ENCODE measurements around the gene L2HGDH. TPM values are rescaled to one million over a fixed set of nuclear protein-coding genes. Genes with fewer than 3 reads are reported as not detected.

The L2HGDH gene
- total RNA-seq, 3 donors from 2014 or later (not counting 1 experiment from before 2014, with no cell fraction given) = 4.2 to 5.6 (median 5.4) TPM

DNA sequence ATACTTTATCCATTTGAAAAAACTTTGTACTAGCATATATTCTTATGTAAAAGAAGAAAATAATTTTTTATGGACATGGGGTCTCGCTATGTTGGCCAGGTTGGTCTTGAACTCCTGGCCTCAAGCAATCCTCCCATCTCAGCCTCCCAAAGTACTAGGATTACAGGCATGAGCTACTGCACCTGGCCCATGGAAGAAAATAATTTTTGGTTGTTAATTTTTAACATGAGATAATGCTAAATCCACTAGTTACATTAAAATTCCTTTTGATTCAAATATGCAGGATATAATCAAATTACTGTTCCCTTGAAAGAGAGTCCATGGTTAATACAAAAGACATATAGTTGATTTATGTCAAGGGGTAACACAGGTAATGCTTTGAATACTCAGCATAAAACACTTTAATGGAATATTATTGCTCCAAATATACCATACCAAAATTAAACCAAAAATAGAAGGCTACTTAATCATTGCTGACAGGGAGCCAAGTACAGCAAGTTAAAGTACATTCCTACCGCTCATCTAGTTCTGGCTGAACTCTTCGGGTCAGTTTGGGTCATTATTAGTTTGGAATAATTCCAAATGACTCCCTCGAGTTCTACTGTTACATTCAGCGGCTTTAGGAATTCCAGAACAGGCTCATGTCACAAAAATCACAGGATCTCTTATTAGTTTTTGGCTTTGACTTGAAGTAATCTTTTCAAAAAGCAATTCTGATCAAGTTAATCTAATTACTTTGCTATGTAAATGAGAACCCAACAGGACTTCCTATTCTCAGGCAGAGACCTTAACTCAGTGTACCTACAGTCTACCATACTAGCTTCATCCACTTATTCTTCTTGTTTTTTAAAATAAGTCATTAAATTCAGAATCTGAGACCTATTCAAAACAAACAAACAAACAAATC, 86.7 kb downstream of the L2HGDH start:
- 94% methylated on average over 4 of the region's 5 CpGs for WGBS (ENCODE audit: insufficient coverage)
- no peak for DNase-seq
- H3K27ac ChIP-seq (ENCODE audit: low read length) = no peak overlapping the region
- no peaks in the 10 kb centered on the region for H3K9me3 ChIP-seq (ENCODE audit: control insufficient read depth, insufficient read depth, low read length)
- Mint-ChIP-seq H3K4me1 (peaks cover 63% of the 10 kb centered on the region in 2 donors), H3K4me3 (peak overlapping the region; percentile 50), H3K9me3 (no peaks in the 10 kb centered on the region), H3K27ac (peak overlapping the region; percentile 74 to 75), H3K27me3 (ENCODE audit: low read depth in 2 of 2) (no peaks in the 10 kb centered on the region), H3K36me3 (no peaks in the 10 kb centered on the region)
- TF ChIP-seq, protein P1, sequence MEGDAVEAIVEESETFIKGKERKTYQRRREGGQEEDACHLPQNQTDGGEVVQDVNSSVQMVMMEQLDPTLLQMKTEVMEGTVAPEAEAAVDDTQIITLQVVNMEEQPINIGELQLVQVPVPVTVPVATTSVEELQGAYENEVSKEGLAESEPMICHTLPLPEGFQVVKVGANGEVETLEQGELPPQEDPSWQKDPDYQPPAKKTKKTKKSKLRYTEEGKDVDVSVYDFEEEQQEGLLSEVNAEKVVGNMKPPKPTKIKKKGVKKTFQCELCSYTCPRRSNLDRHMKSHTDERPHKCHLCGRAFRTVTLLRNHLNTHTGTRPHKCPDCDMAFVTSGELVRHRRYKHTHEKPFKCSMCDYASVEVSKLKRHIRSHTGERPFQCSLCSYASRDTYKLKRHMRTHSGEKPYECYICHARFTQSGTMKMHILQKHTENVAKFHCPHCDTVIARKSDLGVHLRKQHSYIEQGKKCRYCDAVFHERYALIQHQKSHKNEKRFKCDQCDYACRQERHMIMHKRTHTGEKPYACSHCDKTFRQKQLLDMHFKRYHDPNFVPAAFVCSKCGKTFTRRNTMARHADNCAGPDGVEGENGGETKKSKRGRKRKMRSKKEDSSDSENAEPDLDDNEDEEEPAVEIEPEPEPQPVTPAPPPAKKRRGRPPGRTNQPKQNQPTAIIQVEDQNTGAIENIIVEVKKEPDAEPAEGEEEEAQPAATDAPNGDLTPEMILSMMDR (IDR thresholded peaks at IDR 0.05) = no peak
- H3K27me3 ChIP-seq (ENCODE audit: control insufficient read depth, insufficient read depth, low read length) = no peaks in the 10 kb centered on the region
- intact Hi-C loops (cut with micrococcal nuclease) = loop anchor here (10.0 kb wide), 1 partner anchor 591 kb away; the partner anchor contains the start of gene DNAAF2
- H3K4me3 ChIP-seq (ENCODE audit: low read length) = no peak overlapping the region
- H3K4me1 ChIP-seq (ENCODE audit: control insufficient read depth, insufficient read depth, low read length) = peaks cover 17% of the 10 kb centered on the region
- no peaks in the 10 kb centered on the region for H3K36me3 ChIP-seq (ENCODE audit: control insufficient read depth, insufficient read depth, low read length)
- ATAC-seq = no peak

DNA sequence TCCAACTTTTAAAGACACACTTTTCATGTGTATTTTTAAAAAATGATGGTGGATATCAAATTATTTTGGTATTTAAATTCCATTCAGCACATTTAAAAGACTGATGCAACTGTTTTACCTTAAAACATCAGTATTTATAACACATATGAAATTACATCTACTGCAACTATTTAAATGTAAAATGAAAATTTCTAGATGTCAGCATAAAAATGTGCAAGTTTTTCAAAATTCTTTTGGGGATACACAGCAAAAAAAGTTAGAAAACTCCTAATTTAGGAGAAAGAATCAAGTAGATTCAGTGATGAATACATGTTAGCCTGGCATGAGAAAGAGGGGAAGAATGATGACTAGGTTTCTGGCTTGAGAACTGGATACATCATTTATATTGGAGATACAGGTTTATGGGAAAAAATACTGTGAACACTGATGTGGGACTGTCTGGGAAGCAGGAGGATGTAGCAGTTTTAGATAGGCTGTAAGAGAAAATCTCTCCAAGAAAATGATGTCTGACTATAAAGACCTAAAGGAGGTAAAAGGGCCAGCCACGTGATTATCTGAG, 89.9 kb downstream of the L2HGDH start:
- peaks cover 51 to 53% of the 10 kb centered on the region in 2 donors for H3K4me1 Mint-ChIP-seq
- H3K27me3 Mint-ChIP-seq (ENCODE audit: low read depth in 2 of 2) = no peaks in the 10 kb centered on the region

DNA sequence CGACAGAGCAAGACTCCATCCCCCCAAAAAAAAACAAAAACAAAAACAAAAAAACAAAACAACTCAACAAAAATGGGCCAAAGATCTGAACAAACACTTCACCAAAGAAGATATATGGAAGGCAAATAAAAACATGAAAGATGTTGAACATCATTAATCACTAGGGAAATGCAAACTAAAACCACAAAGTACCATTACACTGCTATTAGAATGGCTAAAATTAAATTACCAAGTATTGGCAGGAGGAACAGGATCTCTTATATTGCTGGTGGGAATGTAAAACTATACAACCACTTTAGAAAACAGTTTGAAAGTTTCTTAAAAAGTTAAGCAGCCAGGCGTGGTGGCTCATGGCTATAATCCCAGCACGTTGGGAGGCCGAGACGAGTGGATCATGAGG, 93.5 kb downstream of the L2HGDH start:
- Histone ChIP-seq H3K27ac (ENCODE audit: low read length) (no peak overlapping the region), H3K27me3 (ENCODE audit: control insufficient read depth, insufficient read depth, low read length) (no peaks in the 10 kb centered on the region), H3K36me3 (ENCODE audit: control insufficient read depth, insufficient read depth, low read length) (no peaks in the 10 kb centered on the region), H3K9me3 (ENCODE audit: control insufficient read depth, insufficient read depth, low read length) (no peaks in the 10 kb centered on the region), H3K4me3 (ENCODE audit: low read length) (no peak overlapping the region), H3K4me1 (ENCODE audit: control insufficient read depth, insufficient read depth, low read length) (peaks cover 5% of the 10 kb centered on the region)
- no peak for ATAC-seq
- H3K4me3 Mint-ChIP-seq = no peak overlapping the region
- no peaks in the 10 kb centered on the region for H3K27me3 Mint-ChIP-seq (ENCODE audit: low read depth in 2 of 2)
- no peaks in the 10 kb centered on the region for H3K9me3 Mint-ChIP-seq
- no peak overlapping the region for H3K27ac Mint-ChIP-seq
- peaks cover 39 to 45% of the 10 kb centered on the region in 2 donors for H3K4me1 Mint-ChIP-seq
- intact Hi-C loops (cut with micrococcal nuclease) = no loop called here
- TF ChIP-seq, protein P1 (IDR thresholded peaks at IDR 0.05) = no peak
- no peaks in the 10 kb centered on the region for H3K36me3 Mint-ChIP-seq
- 98% methylated on average over 5 of the region's 5 CpGs for WGBS (ENCODE audit: insufficient coverage)
- no peak for DNase-seq

More for the DNA sequence above, 89.9 kb downstream of the L2HGDH start:
- Histone ChIP-seq H3K9me3 (ENCODE audit: control insufficient read depth, insufficient read depth, low read length) (no peaks in the 10 kb centered on the region), H3K36me3 (ENCODE audit: control insufficient read depth, insufficient read depth, low read length) (no peaks in the 10 kb centered on the region), H3K4me3 (ENCODE audit: low read length) (no peak overlapping the region), H3K4me1 (ENCODE audit: control insufficient read depth, insufficient read depth, low read length) (peaks cover 10% of the 10 kb centered on the region), H3K27ac (ENCODE audit: low read length) (no peak overlapping the region), H3K27me3 (ENCODE audit: control insufficient read depth, insufficient read depth, low read length) (no peaks in the 10 kb centered on the region)
- Mint-ChIP-seq H3K4me3 (no peak overlapping the region), H3K36me3 (no peaks in the 10 kb centered on the region), H3K27ac (peak overlapping the region; percentile 13 to 68), H3K9me3 (no peaks in the 10 kb centered on the region)
- no peak for ATAC-seq
- intact Hi-C loops (cut with micrococcal nuclease) = loop anchor here (10.0 kb wide), 1 partner anchor 587 kb away; the partner anchor contains the start of gene DNAAF2
- DNase-seq = no peak
- TF ChIP-seq, protein P1 (IDR thresholded peaks at IDR 0.05) = no peak
- 88% methylated on average over 1 of the region's 1 CpG for WGBS (ENCODE audit: insufficient coverage)
